GM18505 (cell line): ENCODE results near the gene FOXK1.

Source experiments
- ATAC-seq: cut with Tn5 transposase; IDR thresholded peaks from one replicate; pipeline ENCODE4 v1.9.1; 2021; ENCODE audit not compliant: unreplicated experiment
- POLR2A ChIP-seq: IDR thresholded peaks from 4 replicates; pipeline ENCODE4 v1.6.1; 2011; ENCODE audit warnings: borderline replicate concordance; ENCODE audit not compliant: insufficient read depth, insufficient read length; ENCODE audit errors: extremely low read depth

Gene FOXK1

GRCh38 chr7:4758111-4758510 lies 76.0 kb downstream of the FOXK1 start:
- no peak for TF ChIP-seq POLR2A
- no peak for ATAC-seq

DNA sequence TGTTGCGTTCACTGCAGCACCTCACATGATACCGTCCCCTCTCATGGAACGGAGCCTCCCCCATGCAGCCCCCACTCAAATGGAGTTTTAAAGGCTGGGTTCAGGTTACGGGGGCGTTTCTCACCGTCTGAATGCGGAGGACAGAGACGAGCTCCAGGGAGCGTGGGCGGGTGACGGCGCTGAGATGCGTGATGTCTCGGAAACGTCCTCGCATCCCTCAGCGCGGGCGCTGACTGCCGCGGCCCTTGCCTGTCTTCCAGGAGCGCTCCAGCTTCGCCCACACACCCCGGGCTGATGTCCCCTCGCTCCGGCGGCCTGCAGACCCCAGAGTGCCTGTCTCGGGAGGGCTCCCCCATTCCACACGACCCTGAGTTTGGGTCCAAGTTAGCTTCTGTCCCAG lies 76.7 kb downstream of the FOXK1 start:
- no peak for ATAC-seq
- TF ChIP-seq POLR2A: no peak

- no peak for ATAC-seq
Measured at GRCh38 chr7:4759211-4759610, 77.1 kb downstream of the FOXK1 start.

GRCh38 chr7:4760952-4761351 lies 78.9 kb downstream of the FOXK1 start:
- ATAC-seq: no peak
- no peak for TF ChIP-seq POLR2A

More at GRCh38 chr7:4759211-4759610, 77.1 kb downstream of the FOXK1 start:
- TF ChIP-seq POLR2A: no peak

DNA sequence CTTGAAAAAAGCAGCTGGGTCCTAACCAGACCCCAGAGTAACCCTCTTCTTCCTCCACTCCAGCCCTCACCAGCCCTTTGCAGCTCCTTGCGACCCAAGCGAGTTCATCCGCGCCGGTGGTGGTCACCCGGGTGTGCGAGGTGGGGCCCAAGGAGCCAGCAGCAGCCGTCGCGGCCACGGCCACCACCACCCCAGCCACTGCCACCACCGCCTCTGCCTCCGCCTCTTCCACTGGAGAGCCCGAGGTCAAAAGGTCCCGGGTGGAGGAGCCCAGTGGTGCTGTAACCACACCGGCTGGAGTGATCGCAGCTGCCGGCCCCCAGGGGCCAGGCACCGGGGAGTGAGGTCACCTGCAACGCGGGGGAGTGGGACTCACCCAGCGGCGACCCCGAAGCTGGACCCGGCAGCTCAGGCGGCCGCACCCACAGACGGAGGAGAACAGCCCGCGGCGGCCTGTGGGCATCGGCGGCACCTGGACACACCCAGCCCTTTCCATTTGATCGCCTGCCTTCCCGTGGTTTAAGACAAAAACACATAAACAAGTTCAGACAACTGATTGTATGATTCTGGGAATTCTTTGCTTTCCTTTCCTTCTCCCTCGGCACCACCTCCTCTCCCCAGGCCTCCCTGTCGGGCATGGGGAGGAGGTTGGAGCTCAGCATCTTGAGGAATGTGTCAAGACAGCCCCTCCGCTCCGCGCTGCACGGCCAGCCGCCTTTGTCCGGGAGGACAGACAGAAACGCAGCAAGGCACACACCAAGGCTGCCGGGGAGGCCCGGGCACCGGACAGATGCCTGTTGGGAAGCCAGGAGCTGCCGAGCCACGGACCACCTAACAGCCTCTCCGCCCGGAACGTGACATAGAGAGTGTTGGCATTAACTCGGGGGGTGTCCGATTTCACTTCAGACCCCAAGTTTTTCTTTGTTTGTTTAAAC lies 80.3 kb downstream of the FOXK1 start:
- no peak for ATAC-seq

GRCh38 chr7:4763091-4763793 lies 81.1 kb downstream of the FOXK1 start:
- no peak for TF ChIP-seq POLR2A
- ATAC-seq: no peak

More for the DNA sequence above, 80.3 kb downstream of the FOXK1 start:
- no peak for TF ChIP-seq POLR2A

DNA sequence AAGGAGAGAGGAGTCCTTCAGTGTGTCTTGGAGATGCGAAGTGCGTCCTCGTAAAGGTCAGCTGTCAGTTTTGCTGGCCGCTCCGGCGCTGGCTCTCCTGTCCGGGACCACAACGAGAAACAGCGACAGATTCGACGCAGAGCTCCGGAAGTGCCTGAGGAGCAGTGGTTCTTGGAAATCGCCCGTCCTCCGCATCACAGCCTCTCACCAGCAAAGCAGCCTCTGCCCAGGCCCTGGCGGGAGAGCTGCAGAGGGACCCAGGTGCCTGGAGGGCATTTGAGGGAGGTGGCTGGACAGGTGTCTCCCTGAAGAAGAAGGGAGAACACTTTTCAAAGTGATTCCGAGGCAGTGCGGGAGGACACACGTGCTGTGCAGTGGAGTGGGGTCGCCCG lies 81.7 kb downstream of the FOXK1 start:
- no peak for ATAC-seq
- no peak for TF ChIP-seq POLR2A

GRCh38 chr7:4764402-4765007 lies 82.4 kb downstream of the FOXK1 start:
- ATAC-seq: no peak
- TF ChIP-seq POLR2A: no peak

DNA sequence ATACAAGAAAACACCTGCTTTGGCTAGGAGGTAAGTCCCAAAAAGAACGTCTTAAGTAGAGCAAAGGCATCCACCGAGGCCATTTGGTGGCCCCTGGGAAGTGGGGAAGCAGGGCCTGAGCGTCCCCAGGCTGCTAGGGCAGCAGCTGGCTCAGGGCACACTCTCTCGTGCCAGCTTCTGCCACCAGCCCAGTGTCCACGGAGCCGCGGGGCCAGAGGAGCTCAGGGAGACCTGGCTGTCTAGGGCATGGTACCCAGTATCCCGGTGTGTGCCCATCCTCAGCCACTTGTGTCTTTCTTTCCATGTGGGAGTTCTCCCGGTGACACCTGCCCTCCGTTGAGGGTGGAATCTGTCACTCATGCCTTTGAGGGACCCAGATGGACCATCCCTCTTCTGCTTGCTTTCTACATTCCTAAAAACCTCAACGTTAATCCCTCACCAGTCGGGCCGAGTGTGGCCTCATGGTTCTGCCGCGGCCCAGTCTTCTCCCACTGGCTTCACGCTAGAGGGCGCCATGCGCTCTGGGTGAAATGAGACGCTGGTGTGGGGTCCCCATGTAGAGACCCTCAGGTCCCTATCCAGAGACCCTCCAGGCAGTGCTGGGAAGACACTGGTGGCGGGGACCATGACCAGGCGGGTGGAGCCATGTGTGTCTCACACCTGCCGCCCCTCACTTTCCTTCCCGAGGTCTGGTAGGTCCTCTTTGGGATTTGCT lies 83.8 kb downstream of the FOXK1 start:
- ATAC-seq: no peak

GRCh38 chr7:4766666-4767519 lies 84.8 kb downstream of the FOXK1 start:
- ATAC-seq: no peak
- no peak for TF ChIP-seq POLR2A

More for the DNA sequence above, 83.8 kb downstream of the FOXK1 start:
- no peak for TF ChIP-seq POLR2A

DNA sequence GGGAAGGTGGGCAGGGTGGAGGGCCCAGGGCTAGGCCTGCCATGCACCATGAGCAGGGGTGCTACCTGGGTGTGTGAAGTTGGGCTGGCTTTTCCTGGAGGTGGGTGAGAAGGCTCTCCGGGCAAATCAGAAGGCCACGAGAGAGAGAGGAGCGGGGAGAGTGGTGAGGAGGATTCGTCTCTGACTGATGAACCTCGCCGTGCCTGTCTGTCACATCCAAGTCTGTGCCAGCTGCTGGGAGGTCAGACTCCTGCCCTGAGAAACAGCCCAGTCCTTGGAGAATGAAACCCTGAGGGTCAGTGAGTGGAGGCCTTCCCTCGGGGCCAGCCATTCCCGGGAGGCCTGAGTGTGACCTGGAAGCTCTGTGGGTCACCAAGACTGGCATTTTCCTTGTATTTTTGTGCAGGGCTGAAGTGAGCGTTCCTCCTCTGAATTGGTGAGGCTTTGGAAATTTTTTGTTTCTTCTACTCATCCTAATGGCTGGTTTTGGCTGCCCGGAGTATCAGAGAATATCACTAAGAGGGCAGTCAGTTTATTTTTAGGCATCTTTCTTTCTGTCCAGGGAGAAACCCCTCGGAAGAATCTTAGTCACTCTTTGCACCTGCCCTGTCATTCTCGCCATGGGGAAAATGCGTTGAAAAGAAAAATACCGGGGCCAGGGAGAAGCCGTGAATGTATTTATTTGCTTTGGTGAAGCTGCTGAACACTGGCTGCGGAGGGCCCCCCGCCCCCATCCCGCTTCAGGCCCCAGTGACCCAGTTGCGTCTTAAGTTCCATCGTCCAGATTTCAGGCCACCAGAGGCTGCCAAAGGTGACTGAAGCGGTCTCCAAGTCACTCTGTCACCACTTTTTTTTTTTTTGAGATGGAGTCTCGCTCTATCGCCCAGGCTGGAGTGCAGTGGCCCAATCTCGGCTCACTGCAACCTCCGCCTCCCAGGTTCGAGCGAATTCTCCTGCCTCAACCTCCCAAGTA lies 86.8 kb downstream of the FOXK1 start:
- no peak for ATAC-seq
- no peak for TF ChIP-seq POLR2A
